NB4 (cell line): ENCODE results near the gene RABAC1.
"Not testable (repeated sequence)": the region's sequence is repeated elsewhere in the genome, so short reads cannot be mapped to it uniquely, and the experiment has no call there.

ENCODE experiments used
- DNase-seq: peaks from one replicate; pipeline ENCODE4 v3.0.0; 2010; ENCODE audit warnings: low read depth
- H3K4me3 ChIP-seq: one replicate; pipeline ENCODE4 v1.5.1; 2011; ENCODE audit warnings: mild to moderate bottlenecking, low read depth, low read length, moderate library complexity
- CTCF ChIP-seq: IDR thresholded peaks from one replicate; pipeline ENCODE4 v1.5.1; 2012; ENCODE audit warnings: low read depth, low read length
- MAX ChIP-seq: IDR thresholded peaks from 2 replicates; pipeline ENCODE4 v1.6.1; 2011; ENCODE audit warnings: low read depth, low read length
- MYC ChIP-seq: IDR thresholded peaks from 2 replicates; pipeline ENCODE4 v1.6.1; 2011; ENCODE audit warnings: low read depth, low read length
- POLR2A ChIP-seq: IDR thresholded peaks from 2 replicates; pipeline ENCODE4 v1.6.1; 2011; ENCODE audit warnings: mild to moderate bottlenecking; ENCODE audit not compliant: insufficient read length; ENCODE audit errors: extremely low read depth

The RABAC1 gene

GRCh38 chr19:41917676-41918075 lies 41.4 kb downstream of the RABAC1 start:
- DNase-seq: no peak
- TF ChIP-seq MYC: no peak
- no peak for TF ChIP-seq CTCF
- TF ChIP-seq MAX: no peak
- TF ChIP-seq POLR2A: no peak
- no peak overlapping the region for H3K4me3 ChIP-seq

- H3K4me3 ChIP-seq: no peak overlapping the region
- TF ChIP-seq MYC: no peak
- TF ChIP-seq CTCF: no peak
Measured at GRCh38 chr19:41915776-41916414, 43.2 kb downstream of the RABAC1 start.

GRCh38 chr19:41915021-41915775 lies 43.9 kb downstream of the RABAC1 start:
- TF ChIP-seq MAX: no peak
- H3K4me3 ChIP-seq: no peak overlapping the region
- no peak for DNase-seq

More at GRCh38 chr19:41915776-41916414, 43.2 kb downstream of the RABAC1 start:
- DNase-seq: no peak

GRCh38 chr19:41914424-41914834 lies 44.7 kb downstream of the RABAC1 start:
- not testable (repeated sequence) for H3K4me3 ChIP-seq

GRCh38 chr19:41913538-41914423 lies 45.3 kb downstream of the RABAC1 start:
- H3K4me3 ChIP-seq: no peak overlapping the region
- TF ChIP-seq MYC (no peak), POLR2A (no peak), CTCF (no peak), MAX (no peak)
- no peak for DNase-seq

More at GRCh38 chr19:41914424-41914834, 44.7 kb downstream of the RABAC1 start:
- not testable (repeated sequence) for DNase-seq

- TF ChIP-seq POLR2A: no peak
- TF ChIP-seq MYC: no peak
- TF ChIP-seq CTCF: no peak
- no peak for TF ChIP-seq MAX
- H3K4me3 ChIP-seq: no peak overlapping the region
- no peak for DNase-seq
Measured at GRCh38 chr19:41912899-41913537, 46.1 kb downstream of the RABAC1 start.
